HepG2 (cell line): ENCODE data around the gene PDE4D. TPM values are rescaled to one million over a fixed set of nuclear protein-coding genes. Genes with fewer than 3 reads are reported as not detected.

ENCODE experiments used
- ATAC-seq: fragments of 200-7000 bp; cut with Tn5 transposase; 3 replicates; pipeline ENCODE4 v1.9.1; 2020; ENCODE audit warnings: mild to moderate bottlenecking, moderate library complexity
- BruUV-seq: library from RNA; stranded (reverse); fragments of 400-500 nt; replicated peaks from 2 replicates; lab custom pipeline; 2021; lab: Mats Ljungman, UMichigan
- CTCF ChIA-PET: fragments of 300-600 bp; formaldehyde crosslinking; extraction: SDS; loops from one replicate; lab custom pipeline; 2021; ENCODE audit warnings: low total read pairs, inconsistent platforms, low intra/inter-chr PET ratio; lab: Yijun Ruan, JAX
- POLR2A ChIA-PET: fragments of 350-600 bp; sonication (Branson Sonifier 250); formaldehyde crosslinking; loops from one replicate; lab custom pipeline; 2020; ENCODE audit warnings: antibody characterized with exemption, inconsistent platforms; lab: Yijun Ruan, JAX
- DNase-seq: peaks from one replicate; pipeline ENCODE4 v3.0.0-alpha.2; 2015; ENCODE audit warnings: low spot score
- FAIRE-seq: peaks from 3 replicates; lab custom pipeline; 2011; peaks lifted over from hg19 to GRCh38; lab: Jason Lieb, UNC
- H2AFZ ChIP-seq: one replicate; pipeline ENCODE4 v1.6.1; 2011; ENCODE audit warnings: low read length, inconsistent platforms
- H3K27ac ChIP-seq: fragments of 300-600 bp; 3 replicates; pipeline ENCODE4 v1.8.0; 2011; ENCODE audit warnings: mixed run types, mild to moderate bottlenecking, mixed read lengths, low read length, inconsistent platforms; ENCODE audit not compliant: insufficient read depth; ENCODE audit errors: extremely low read length
- H3K27me3 ChIP-seq, 2 experiments: fragments of 200-600 bp in 1 of 2; 2 replicates in 1 of 2; 3 replicates in 1 of 2; pipeline versions ENCODE4 v1.6.0 to v1.8.0; 2011; ENCODE audit warnings: low read length in 2 of 2, mild to moderate bottlenecking in 2 of 2, moderate library complexity in 2 of 2, inconsistent platforms in 1 of 2; ENCODE audit not compliant: insufficient read depth in 2 of 2, control insufficient read depth in 1 of 2
- H3K36me3 ChIP-seq, 2 experiments: fragments of 200-600 bp in 1 of 2; replicated peaks in 1 of 2; 2 replicates in 1 of 2; 3 replicates in 1 of 2; pipeline versions ENCODE4 v1.5.1 to v1.8.0; 2011; ENCODE audit warnings: low read length in 2 of 2, inconsistent platforms in 1 of 2; ENCODE audit not compliant: insufficient read depth in 2 of 2, control insufficient read depth in 1 of 2
- H3K4me1 ChIP-seq: 2 replicates; pipeline ENCODE4 v1.5.1; 2012; ENCODE audit warnings: low read length, inconsistent platforms; ENCODE audit not compliant: insufficient read depth
- H3K4me2 ChIP-seq: 2 replicates; pipeline ENCODE4 v1.6.0; 2011; ENCODE audit warnings: low read depth, low read length, inconsistent platforms
- H3K4me3 ChIP-seq, 3 experiments: fragments of 200-600 bp in 1 of 3; sonication (generic), shearing (Covaris generic) in 1 of 3; replicated peaks in 1 of 3; 2 replicates each; pipeline ENCODE4 v1.5.1; 2011 to 2016; ENCODE audit warnings: low read length in 3 of 3, inconsistent platforms in 2 of 3, low read depth in 2 of 3, mild to moderate bottlenecking in 2 of 3, control low read depth in 1 of 3, mixed read lengths in 1 of 3; ENCODE audit not compliant: insufficient read depth in 1 of 3
- H3K79me2 ChIP-seq: one replicate; pipeline ENCODE4 v1.6.1; 2011; ENCODE audit warnings: low read length, inconsistent platforms; ENCODE audit not compliant: insufficient read depth
- H3K9ac ChIP-seq: 2 replicates; pipeline ENCODE4 v1.6.0; 2011; ENCODE audit warnings: mild to moderate bottlenecking, low read depth, low read length, inconsistent platforms; ENCODE audit not compliant: insufficient read depth
- H3K9me3 ChIP-seq: 2 replicates; pipeline ENCODE4 v1.5.1; 2012; ENCODE audit warnings: mild to moderate bottlenecking, low read length
- H4K20me1 ChIP-seq: 2 replicates; pipeline ENCODE4 v1.6.0; 2011; ENCODE audit warnings: inconsistent platforms, mild to moderate bottlenecking, low read length, moderate library complexity; ENCODE audit not compliant: insufficient read depth
- BRD4 ChIP-seq: sonication (generic); formaldehyde crosslinking; IDR thresholded peaks from 2 replicates; pipeline ENCODE4 v1.4.0; 2020; ENCODE audit warnings: missing genetic modification reagents
- CBFB ChIP-seq: sonication (generic); formaldehyde crosslinking; IDR thresholded peaks from 2 replicates; pipeline ENCODE4 v1.4.0; 2020; ENCODE audit warnings: missing genetic modification reagents
- HNRNPL ChIP-seq: fragments of 200-400 bp; formaldehyde crosslinking; IDR thresholded peaks from 2 replicates; pipeline ENCODE4 v1.6.1; 2017; ENCODE audit warnings: mild to moderate bottlenecking, low read depth, low read length
- ISL2 ChIP-seq: sonication (generic); formaldehyde crosslinking; IDR thresholded peaks from 2 replicates; pipeline ENCODE4 v1.5.0; 2020; ENCODE audit warnings: missing genetic modification reagents
- PAXIP1 ChIP-seq: sonication (generic); formaldehyde crosslinking; conservative IDR thresholded peaks from 2 replicates; pipeline ENCODE4 v1.4.0; 2020; ENCODE audit warnings: mild to moderate bottlenecking, missing genetic modification reagents, moderate library complexity
- SKI ChIP-seq: fragments of 450-650 bp; IDR thresholded peaks from one replicate; pipeline ENCODE4 v1.6.1; 2018; ENCODE audit warnings: mild to moderate bottlenecking; ENCODE audit not compliant: partially characterized antibody
- ZBTB7A ChIP-seq: sonication (generic); formaldehyde crosslinking; IDR thresholded peaks from 2 replicates; pipeline ENCODE4 v1.8.0; 2022; ENCODE audit warnings: mild to moderate bottlenecking, missing genetic modification reagents
- ZFP1 ChIP-seq: IDR thresholded peaks from 2 replicates; pipeline ENCODE4 v1.6.1; 2016
- ZNF17 ChIP-seq: sonication (generic); formaldehyde crosslinking; IDR thresholded peaks from 2 replicates; pipeline ENCODE4 v1.5.0; 2020; ENCODE audit warnings: mild to moderate bottlenecking, missing genetic modification reagents
- ZNF260 ChIP-seq: sonication (generic); formaldehyde crosslinking; IDR thresholded peaks from 2 replicates; pipeline ENCODE4 v1.4.0; 2020; ENCODE audit warnings: missing genetic modification reagents, low read depth, mild to moderate bottlenecking, borderline replicate concordance
- ZNF264 ChIP-seq: sonication (generic); formaldehyde crosslinking; IDR thresholded peaks from 2 replicates; pipeline ENCODE4 v1.4.0; 2020; ENCODE audit warnings: missing genetic modification reagents
- ZNF275 ChIP-seq: sonication (generic); formaldehyde crosslinking; IDR thresholded peaks from 2 replicates; pipeline ENCODE4 v1.8.0; 2022; ENCODE audit warnings: missing genetic modification reagents, mild to moderate bottlenecking, inconsistent platforms, borderline replicate concordance
- ZNF782 ChIP-seq: sonication (generic); formaldehyde crosslinking; IDR thresholded peaks from 2 replicates; pipeline ENCODE4 v1.4.0; 2020; ENCODE audit warnings: missing genetic modification reagents, mild to moderate bottlenecking, borderline replicate concordance
- ZNF878 ChIP-seq: sonication (generic); formaldehyde crosslinking; IDR thresholded peaks from 2 replicates; pipeline ENCODE4 v1.8.1; 2023; ENCODE audit warnings: mild to moderate bottlenecking, missing genetic modification reagents, moderate library complexity
- ZSCAN22 ChIP-seq: sonication (generic); formaldehyde crosslinking; IDR thresholded peaks from 2 replicates; pipeline ENCODE4 v1.4.0; 2020; ENCODE audit warnings: mild to moderate bottlenecking, missing genetic modification reagents
- WGBS: methylation state at CpG from one replicate; pipeline ENCODE4 v1.1.6; 2017; ENCODE audit warnings: low lambda C conversion rate; 5-methylcytosine and 5-hydroxymethylcytosine counted together
- in situ Hi-C: cut with HindIII; loops from 2 replicates; pipeline ENCODE4 v1.10.0; 2017; ENCODE audit warnings: low pct_unique_long_range_greater_than_20kb; ENCODE audit not compliant: extremely low pct_ligation_motif_present
- intact Hi-C: fragments of 100-400 bp; cut with micrococcal nuclease; formaldehyde crosslinking; loops from one replicate; pipeline ENCODE4 v1.10.0; 2022; ENCODE audit not compliant: unreplicated experiment
- polyA plus RNA-seq, 8 experiments: library from polyadenylated mRNA; depleted of rRNA in 3 of 8; stranded (reverse) in 7 of 8; unstranded in 1 of 8; fragments of >200 nt; fragmentation: Illumina TruSeq in 4 of 8; extraction: Trizol in 4 of 8; gene quantifications; 2 replicates each; pipeline versions ENCODE4 v1.2.1 to v1.2.3, GENCODE V29; 2011 to 2016; ENCODE audit warnings: low read depth in 4 of 8, missing spikeins in 1 of 8, mixed read lengths in 1 of 8; ENCODE audit not compliant: insufficient read depth in 1 of 8
- total RNA-seq, 5 experiments: library from RNA; depleted of rRNA; stranded (reverse); fragments of >200 nt; fragmentation: Illumina TruSeq; extraction: Trizol; gene quantifications; 2 replicates each; pipeline ENCODE4 v1.2.3, GENCODE V29; 2016; ENCODE audit warnings: low read depth in 1 of 5

PDE4D gene
- total and polyA plus RNA-seq, 2 of the 13 experiments (the other 11 are each of a cell fraction or from before 2014, with no cell fraction given), result 7.0 to 12.2 TPM

- H3K4me2 ChIP-seq, result no peak overlapping the region
- CTCF ChIA-PET, result no interaction called here
- H3K4me1 ChIP-seq, result peaks cover 9% of the 10 kb centered on the region; the same call in 1 of the 2 replicates
- no TSS peak for BruUV-seq
- no peak for TF ChIP-seq ISL2 (CRISPR knock-in tag)
- TF ChIP-seq ZNF275, result no peak
- TF ChIP-seq ZNF260 (CRISPR knock-in tag), result no peak
- no peak for TF ChIP-seq ZNF17 (CRISPR knock-in tag)
- no peak for TF ChIP-seq ZSCAN22 (CRISPR knock-in tag)
- TF ChIP-seq HNRNPL, result no peak
- no peak for TF ChIP-seq CBFB (CRISPR knock-in tag)
- TF ChIP-seq BRD4 (CRISPR knock-in tag), result no peak
- no peak for TF ChIP-seq ZNF878
- TF ChIP-seq PAXIP1 (CRISPR knock-in tag), result no peak
- TF ChIP-seq ZFP1, result no peak
- no peak for TF ChIP-seq SKI
- no peak for TF ChIP-seq ZBTB7A
- TF ChIP-seq ZNF782 (CRISPR knock-in tag), result no peak
- TF ChIP-seq ZNF264, result no peak
- no peaks in the 10 kb centered on the region for H3K36me3 ChIP-seq
- FAIRE-seq (no peak), DNase-seq (no peak), ATAC-seq (no peak)
- H3K4me3 ChIP-seq, result no peak overlapping the region
- WGBS, result 68% methylated on average over 7 of the region's 7 CpGs
- in situ Hi-C loops, result loop anchor here (10.0 kb wide), 1 partner anchor 129 kb away; no protein-coding TSS in a partner anchor
- no peak overlapping the region for H3K9ac ChIP-seq
- no peaks in the 10 kb centered on the region for H4K20me1 ChIP-seq
- no peaks in the 10 kb centered on the region for H3K27me3 ChIP-seq
- no peak overlapping the region for H3K27ac ChIP-seq
- H2AFZ ChIP-seq, result no peak overlapping the region
- H3K79me2 ChIP-seq, result no peaks in the 10 kb centered on the region
- POLR2A ChIA-PET, result no interaction called here
- no peaks in the 10 kb centered on the region for H3K9me3 ChIP-seq
- intact Hi-C loops, result no loop called here
Observed at GRCh38 chr5:59164041-59164830, 729.3 kb downstream of the PDE4D start.
